Cardiac atrium fibroblast (primary cell): ENCODE data around the gene WHRN. TPM values are rescaled to one million over a fixed set of nuclear protein-coding genes. Genes with fewer than 3 reads are reported as not detected.

Source experiments
- total RNA-seq: library from RNA; depleted of rRNA; stranded (reverse); fragments of >200 nt; gene quantifications from 2 replicates; pipeline ENCODE4 v1.2.3, GENCODE V29; 2015

Gene WHRN
- total RNA-seq = 1.8 and 2.4 TPM in 2 replicates

GRCh38 chr9:114505187-114506081 lies at the start of gene WHRN:
WHRN (minus strand) TSS chr9:114505473; CDS start chr9:114504801, 672 bp downstream.

GRCh38 chr9:114387680-114388356 lies 117.5 kb downstream of the WHRN start, which contains the start of gene AKNA:
AKNA (minus strand) TSS chr9:114387982; CDS start chr9:114381333, 6,649 bp downstream.

Other genes starting within 250 kb of the WHRN start
- gene ORM1, start 182.4 kb downstream of the WHRN start, total RNA-seq = not detected in 2 replicates
- not detected in 2 replicates for gene ORM2, start 175.6 kb downstream of the WHRN start, total RNA-seq
- 6.5 and 9.2 TPM in 2 replicates for gene AKNA, start 117.5 kb downstream of the WHRN start, total RNA-seq
- 117 and 156 TPM in 2 replicates for gene ATP6V1G1, start 82.3 kb upstream of the WHRN start, total RNA-seq
- 2.9 and 3.9 TPM in 2 replicates for gene TMEM268, start 105.8 kb upstream of the WHRN start, total RNA-seq
- not detected in 2 replicates for gene TEX53, start 152.3 kb upstream of the WHRN start, total RNA-seq
- not detected in 2 replicates for gene TEX48, start 176.7 kb upstream of the WHRN start, total RNA-seq